GM18867 (cell line): Measurements from ENCODE around the gene ST3GAL3.

Experiments
- ATAC-seq: cut with Tn5 transposase; IDR thresholded peaks from one replicate; pipeline ENCODE4 v1.9.1; 2021; ENCODE audit warnings: mild to moderate bottlenecking, moderate library complexity; ENCODE audit not compliant: unreplicated experiment

Gene ST3GAL3

GRCh38 chr1:43847290-43847689 lies 140.0 kb downstream of the ST3GAL3 start:
- no peak for ATAC-seq

- no peak for ATAC-seq
Observed at GRCh38 chr1:43847882-43848281, 140.5 kb downstream of the ST3GAL3 start.

- ATAC-seq: no peak
Observed at GRCh38 chr1:43849670-43850069, 142.3 kb downstream of the ST3GAL3 start.

- ATAC-seq: no peak
Observed at GRCh38 chr1:43850591-43851233, 143.4 kb downstream of the ST3GAL3 start.

- ATAC-seq: no peak
Observed at GRCh38 chr1:43851561-43852338, 144.4 kb downstream of the ST3GAL3 start.

GRCh38 chr1:43853161-43853921 lies 146.0 kb downstream of the ST3GAL3 start:
- ATAC-seq: no peak

- ATAC-seq: no peak
Observed at GRCh38 chr1:43854473-43854872, 147.1 kb downstream of the ST3GAL3 start.

- ATAC-seq: no peak
Observed at GRCh38 chr1:43856188-43856587, 148.9 kb downstream of the ST3GAL3 start.

GRCh38 chr1:43857163-43857562 lies 149.8 kb downstream of the ST3GAL3 start:
- no peak for ATAC-seq

- ATAC-seq: no peak
Observed at GRCh38 chr1:43858324-43858723, 151.0 kb downstream of the ST3GAL3 start.

GRCh38 chr1:43861337-43861736 lies 154.0 kb downstream of the ST3GAL3 start:
- ATAC-seq: no peak

GRCh38 chr1:43861988-43862735 lies 154.8 kb downstream of the ST3GAL3 start:
- no peak for ATAC-seq

GRCh38 chr1:43864111-43865045 lies 157.0 kb downstream of the ST3GAL3 start:
- no peak for ATAC-seq

GRCh38 chr1:43866201-43866600 lies 158.9 kb downstream of the ST3GAL3 start:
- ATAC-seq: no peak

GRCh38 chr1:43867976-43868740 lies 160.8 kb downstream of the ST3GAL3 start:
- ATAC-seq: no peak

- ATAC-seq: no peak
Observed at GRCh38 chr1:43868741-43869067, 161.4 kb downstream of the ST3GAL3 start.

- ATAC-seq: no peak
Observed at GRCh38 chr1:43870306-43870705, 163.0 kb downstream of the ST3GAL3 start.

GRCh38 chr1:43871181-43871910 lies 164.0 kb downstream of the ST3GAL3 start:
- no peak for ATAC-seq

GRCh38 chr1:43872280-43872679 lies 164.9 kb downstream of the ST3GAL3 start:
- ATAC-seq: no peak
